K562 (cell line): ENCODE data around the gene DYRK4. TPM values are rescaled to one million over a fixed set of nuclear protein-coding genes. Genes with fewer than 3 reads are reported as not detected.

Experiments used
- ATAC-seq: fragments of 200-7000 bp; cut with Tn5 transposase; 3 replicates; pipeline ENCODE4 v1.9.1; 2020; ENCODE audit warnings: moderate library complexity
- BruUV-seq: library from RNA; stranded (reverse); fragments of 400-500 nt; replicated peaks from 2 replicates; lab custom pipeline; 2021; lab: Mats Ljungman, UMichigan
- CTCF ChIA-PET: fragments of 300-600 bp; formaldehyde crosslinking; extraction: SDS; loops from one replicate; lab custom pipeline; 2021; ENCODE audit warnings: low intra/inter-chr PET ratio; lab: Yijun Ruan, JAX
- POLR2A ChIA-PET: fragments of 300-600, 350-650 bp; sonication (Branson Sonifier 250); formaldehyde crosslinking; extraction: SDS; loops from one replicate; lab custom pipeline; 2021; ENCODE audit warnings: antibody characterized with exemption, inconsistent platforms; lab: Yijun Ruan, JAX
- DNase-seq, 4 experiments: peaks; one replicate each; pipeline versions ENCODE4 v3.0.0 to v3.0.0-alpha.2; 2011 to 2018; ENCODE audit warnings: low spot score in 3 of 4, mixed read lengths in 3 of 4; ENCODE audit errors: extremely low read depth in 1 of 4
- FAIRE-seq: peaks from 2 replicates; lab custom pipeline; 2011; peaks lifted over from hg19 to GRCh38; lab: Jason Lieb, UNC
- H2AFZ ChIP-seq: 2 replicates; pipeline ENCODE4 v1.6.0; 2011; ENCODE audit warnings: low read depth, low read length, control low read depth, inconsistent platforms
- H3K27ac ChIP-seq: fragments of 200-600 bp; 3 replicates; pipeline ENCODE4 v1.8.0; 2011; ENCODE audit warnings: low read depth, mild to moderate bottlenecking, control low read depth, inconsistent platforms, low read length, moderate library complexity, mixed read lengths; ENCODE audit errors: extremely low read depth
- H3K27me3 ChIP-seq, 2 experiments: fragments of 300-600 bp in 1 of 2; 2 replicates in 1 of 2; 3 replicates in 1 of 2; pipeline versions ENCODE4 v1.6.0 to v1.8.0; 2011; ENCODE audit warnings: inconsistent platforms in 2 of 2, low read length in 2 of 2, mild to moderate bottlenecking in 1 of 2, mixed read lengths in 1 of 2, moderate library complexity in 1 of 2; ENCODE audit not compliant: control insufficient read depth in 2 of 2, insufficient read depth in 2 of 2
- H3K36me3 ChIP-seq: fragments of 300-600 bp; 3 replicates; pipeline ENCODE4 v1.8.0; 2011; ENCODE audit warnings: mild to moderate bottlenecking, low read length, inconsistent platforms; ENCODE audit not compliant: control insufficient read depth, insufficient read depth
- H3K4me1 ChIP-seq, 2 experiments: fragments of 200-600 bp in 1 of 2; replicated peaks in 1 of 2; 2 replicates in 1 of 2; 3 replicates in 1 of 2; pipeline versions ENCODE4 v1.5.1 to v1.8.0; 2011; ENCODE audit warnings: inconsistent platforms in 2 of 2, low read length in 2 of 2, mild to moderate bottlenecking in 1 of 2, mixed read lengths in 1 of 2, moderate library complexity in 1 of 2; ENCODE audit not compliant: control insufficient read depth in 2 of 2, insufficient read depth in 2 of 2
- H3K4me2 ChIP-seq: 2 replicates; pipeline ENCODE4 v1.6.1; 2011; ENCODE audit warnings: low read length, control low read depth, inconsistent platforms, mixed read lengths; ENCODE audit not compliant: insufficient read depth
- H3K4me3 ChIP-seq: fragments of 200-600 bp; sonication (generic), shearing (Covaris generic); 2 replicates; pipeline ENCODE4 v1.5.1; 2016; ENCODE audit warnings: control low read depth, inconsistent platforms
- H3K79me2 ChIP-seq: fragments of 200-600 bp; 3 replicates; pipeline ENCODE4 v1.8.0; 2011; ENCODE audit warnings: low read length, inconsistent platforms; ENCODE audit not compliant: control insufficient read depth, insufficient read depth
- H3K9ac ChIP-seq, 2 experiments: 2 replicates each; pipeline versions ENCODE4 v1.6.0 to v1.6.1; 2011; ENCODE audit warnings: low read depth in 2 of 2, low read length in 2 of 2, control low read depth in 1 of 2, inconsistent platforms in 1 of 2, mild to moderate bottlenecking in 1 of 2, mixed read lengths in 1 of 2; ENCODE audit not compliant: insufficient read depth in 1 of 2
- H3K9me1 ChIP-seq: one replicate; pipeline ENCODE4 v1.6.0; 2011; ENCODE audit warnings: inconsistent platforms, mild to moderate bottlenecking, low read length, moderate library complexity; ENCODE audit not compliant: control insufficient read depth, insufficient read depth
- H3K9me3 ChIP-seq: replicated peaks from 2 replicates; pipeline ENCODE4 v1.5.1; 2011; ENCODE audit warnings: low read depth, low read length, inconsistent platforms; ENCODE audit not compliant: control insufficient read depth, insufficient read depth
- H4K20me1 ChIP-seq: replicated peaks from 2 replicates; pipeline ENCODE4 v1.6.1; 2011; ENCODE audit warnings: low read length, inconsistent platforms, mixed read lengths; ENCODE audit not compliant: control insufficient read depth, insufficient read depth
- CREB1 ChIP-seq, 2 experiments: sonication (generic) in 1 of 2; formaldehyde crosslinking in 1 of 2; IDR thresholded peaks; 2 replicates each; pipeline versions ENCODE4 v1.6.1 to v1.8.0; 2012 to 2022; ENCODE audit warnings: inconsistent platforms in 1 of 2, mild to moderate bottlenecking in 1 of 2, missing genetic modification reagents in 1 of 2, moderate library complexity in 1 of 2
- KHSRP ChIP-seq: fragments of 450-650 bp; IDR thresholded peaks from 2 replicates; pipeline ENCODE4 v1.6.1; 2017
- MTA2 ChIP-seq: fragments of 450-650 bp; IDR thresholded peaks from 2 replicates; pipeline ENCODE4 v1.6.1; 2016; ENCODE audit warnings: low read depth
- NRF1 ChIP-seq, 2 experiments: fragments of 450-650 bp; IDR thresholded peaks in 1 of 2; conservative IDR thresholded peaks in 1 of 2; 2 replicates each; pipeline ENCODE4 v1.6.1; 2014; ENCODE audit warnings: mild to moderate bottlenecking in 2 of 2
- SOX6 ChIP-seq: fragments of 450-650 bp; IDR thresholded peaks from 2 replicates; pipeline ENCODE4 v1.6.1; 2014; ENCODE audit warnings: mild to moderate bottlenecking
- XRCC4 ChIP-seq: IDR thresholded peaks from one replicate; pipeline ENCODE4 v1.6.1; 2011; ENCODE audit not compliant: insufficient read depth, insufficient read length; ENCODE audit errors: extremely low read depth
- ZNF3 ChIP-seq: fragments of 250-450 bp; sonication (Bioruptor Pico); IDR thresholded peaks from 2 replicates; pipeline ENCODE4 v1.5.0; 2021; ENCODE audit warnings: mild to moderate bottlenecking, moderate library complexity
- ZNF76 ChIP-seq: fragments of 250-450 bp; sonication (Bioruptor Pico); IDR thresholded peaks from 2 replicates; pipeline ENCODE4 v1.4.0; 2020; ENCODE audit warnings: mild to moderate bottlenecking, moderate library complexity, borderline replicate concordance
- WGBS: fragments of 100-300 bp; shearing (Covaris generic); methylation state at CpG from one replicate; pipeline ENCODE4 v1.1.6; 2016; ENCODE audit warnings: low coverage, mixed read lengths; ENCODE audit not compliant: insufficient coverage; ENCODE audit errors: missing lambda C conversion rate; 5-methylcytosine and 5-hydroxymethylcytosine counted together
- in situ Hi-C: fragments of 300-500 bp; cut with MboI; formaldehyde crosslinking; loops from 4 replicates; pipeline ENCODE4 v1.15.0; 2018; ENCODE audit warnings: inconsistent platforms, mixed read lengths
- intact Hi-C: fragments of 100-400 bp; cut with micrococcal nuclease; formaldehyde crosslinking; loops from 2 replicates; pipeline ENCODE4 v1.14.2; 2022
- polyA plus RNA-seq, 8 experiments: library from polyadenylated mRNA; depleted of rRNA in 4 of 8; stranded (reverse) in 5 of 8; unstranded in 3 of 8; fragments of >200 nt; fragmentation: Nextera tagmentation in 2 of 8; fragmentation: Illumina TruSeq in 1 of 8; extraction: Ambion mirVana in 2 of 8; extraction: Trizol in 1 of 8; gene quantifications; 2 replicates each; pipeline versions ENCODE4 v1.2.1 to v1.2.3, GENCODE V29; 2011 to 2014; ENCODE audit warnings: inconsistent platforms in 1 of 8, missing spikeins in 1 of 8
- total RNA-seq, 7 experiments: library from RNA; depleted of rRNA in 6 of 7; stranded (reverse); fragments of >200 nt in 6 of 7; fragmentation: Illumina TruSeq in 2 of 7; extraction: Trizol in 2 of 7; gene quantifications; 2 replicates each; pipeline versions ENCODE4 v1.2.1 to v1.2.3, GENCODE V29; 2011 to 2021; ENCODE audit warnings: low replicate concordance in 1 of 7
- TF ChIP-seq, protein P1 (sequence below): fragments of 150-350 bp; IDR thresholded peaks from 2 replicates; pipeline ENCODE4 v1.6.1; 2014; ENCODE audit warnings: low read depth, mild to moderate bottlenecking, low read length, borderline replicate concordance

The DYRK4 gene
- total and polyA plus RNA-seq, 9 of the 15 experiments (the other 6 are each of a cell fraction or from before 2014, with no cell fraction given) = 13.4 to 37.4 (median 22.2) TPM

DNA sequence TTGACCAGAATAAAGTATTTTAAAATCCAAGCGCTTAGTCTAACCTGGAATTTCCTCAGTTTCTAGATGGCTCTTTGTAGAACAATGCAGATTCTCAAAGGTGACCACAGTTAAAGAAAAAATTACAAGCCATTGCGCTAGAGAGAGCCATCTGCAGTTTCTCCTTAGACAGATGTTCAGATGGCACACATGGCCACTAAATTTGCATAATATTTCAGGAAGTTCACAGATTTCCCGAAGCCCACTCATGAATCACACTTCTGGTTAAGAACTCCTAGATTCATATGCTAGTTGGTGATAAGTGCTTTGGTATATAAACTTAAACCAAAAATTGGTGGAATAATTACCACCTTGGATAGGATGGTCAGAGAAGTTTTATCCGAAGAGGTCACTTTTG lies 86.1 kb downstream of the DYRK4 start:
- POLR2A ChIA-PET = interaction anchor here (0.9 kb wide), 1 partner anchor 603 kb away, joined by 5 read pairs; no protein-coding TSS in a partner anchor
- H3K27me3 ChIP-seq = no peaks in the 10 kb centered on the region; a peak in 1 of 5 replicates
- no peaks in the 10 kb centered on the region for H3K9me3 ChIP-seq
- peaks cover 45% of the 10 kb centered on the region for H3K79me2 ChIP-seq
- DNase-seq (no peak), FAIRE-seq (no peak), ATAC-seq (no peak; the same call in 2 of the 3 replicates)
- in situ Hi-C loops = no loop called here
- H3K4me1 ChIP-seq = no peaks in the 10 kb centered on the region; a peak in 2 of 5 replicates
- peak overlapping the region; percentile 67 for H3K4me3 ChIP-seq
- H3K4me2 ChIP-seq = peak overlapping the region; percentile 83
- H3K9me1 ChIP-seq = no peaks in the 10 kb centered on the region
- BruUV-seq = no TSS peak
- peaks cover 11% of the 10 kb centered on the region; the same call in 1 of the 3 replicates for H3K36me3 ChIP-seq
- intact Hi-C loops = loop anchor here (2.0 to 10.0 kb wide), 2 partner anchors 43 to 103 kb away; no protein-coding TSS in a partner anchor
- H3K9ac ChIP-seq = peak overlapping the region; percentile 89 to 91; a peak in 3 of 4 replicates
- 14% methylated on average over 4 of the region's 4 CpGs for WGBS
- no peaks in the 10 kb centered on the region for H4K20me1 ChIP-seq
- CTCF ChIA-PET = no interaction called here
- TF ChIP-seq KHSRP = no peak
- TF ChIP-seq, protein P1, sequence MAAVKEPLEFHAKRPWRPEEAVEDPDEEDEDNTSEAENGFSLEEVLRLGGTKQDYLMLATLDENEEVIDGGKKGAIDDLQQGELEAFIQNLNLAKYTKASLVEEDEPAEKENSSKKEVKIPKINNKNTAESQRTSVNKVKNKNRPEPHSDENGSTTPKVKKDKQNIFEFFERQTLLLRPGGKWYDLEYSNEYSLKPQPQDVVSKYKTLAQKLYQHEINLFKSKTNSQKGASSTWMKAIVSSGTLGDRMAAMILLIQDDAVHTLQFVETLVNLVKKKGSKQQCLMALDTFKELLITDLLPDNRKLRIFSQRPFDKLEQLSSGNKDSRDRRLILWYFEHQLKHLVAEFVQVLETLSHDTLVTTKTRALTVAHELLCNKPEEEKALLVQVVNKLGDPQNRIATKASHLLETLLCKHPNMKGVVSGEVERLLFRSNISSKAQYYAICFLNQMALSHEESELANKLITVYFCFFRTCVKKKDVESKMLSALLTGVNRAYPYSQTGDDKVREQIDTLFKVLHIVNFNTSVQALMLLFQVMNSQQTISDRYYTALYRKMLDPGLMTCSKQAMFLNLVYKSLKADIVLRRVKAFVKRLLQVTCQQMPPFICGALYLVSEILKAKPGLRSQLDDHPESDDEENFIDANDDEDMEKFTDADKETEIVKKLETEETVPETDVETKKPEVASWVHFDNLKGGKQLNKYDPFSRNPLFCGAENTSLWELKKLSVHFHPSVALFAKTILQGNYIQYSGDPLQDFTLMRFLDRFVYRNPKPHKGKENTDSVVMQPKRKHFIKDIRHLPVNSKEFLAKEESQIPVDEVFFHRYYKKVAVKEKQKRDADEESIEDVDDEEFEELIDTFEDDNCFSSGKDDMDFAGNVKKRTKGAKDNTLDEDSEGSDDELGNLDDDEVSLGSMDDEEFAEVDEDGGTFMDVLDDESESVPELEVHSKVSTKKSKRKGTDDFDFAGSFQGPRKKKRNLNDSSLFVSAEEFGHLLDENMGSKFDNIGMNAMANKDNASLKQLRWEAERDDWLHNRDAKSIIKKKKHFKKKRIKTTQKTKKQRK = no peak
- TF ChIP-seq SOX6 = no peak
- TF ChIP-seq ZNF76 = no peak
- no peak for TF ChIP-seq CREB1 (IDR thresholded peaks at IDR 0.05)
- TF ChIP-seq CREB1 (CRISPR knock-in tag; IDR thresholded peaks at IDR 0.05) = no peak
- no peak for TF ChIP-seq NRF1 (conservative IDR thresholded peaks at IDR 0.05 in 1 of 2, IDR thresholded peaks at IDR 0.05 in 1 of 2)
- TF ChIP-seq ZNF3 (CRISPR knock-in tag) = no peak
- TF ChIP-seq MTA2 = no peak
- no peak for TF ChIP-seq XRCC4
- peak overlapping the region; percentile 97 for H2AFZ ChIP-seq
- H3K27ac ChIP-seq = peak overlapping the region; percentile 86; the same call in 2 of the 3 replicates
